Measurements from ENCODE around the gene DLG5. TPM values are rescaled to one million over a fixed set of nuclear protein-coding genes. Genes with fewer than 3 reads are reported as not detected.

DLG5 gene
- total and polyA plus RNA-seq, 2 donors (not counting 1 experiment from before 2014, with no cell fraction given) = 0.51 to 0.54 TPM

DNA sequence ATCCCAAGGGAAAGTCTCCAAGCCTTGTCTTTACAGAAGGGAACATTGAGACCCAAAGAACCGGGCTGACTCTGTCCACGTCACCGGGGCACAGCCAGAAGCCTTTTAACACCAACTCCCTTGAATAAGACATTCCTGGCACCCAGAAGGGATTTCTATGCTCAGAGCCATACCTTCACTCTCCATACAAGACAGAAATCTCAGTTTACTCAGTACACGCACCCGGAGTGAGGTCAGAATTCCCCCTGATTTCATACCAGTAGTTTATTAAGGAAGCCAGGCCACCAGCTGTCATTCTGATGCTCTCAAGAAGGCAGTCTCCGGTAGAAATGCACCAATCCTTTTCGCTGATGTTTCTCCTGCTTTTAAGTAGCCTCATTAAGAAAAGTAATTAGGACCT lies 154.7 kb downstream of the DLG5 start:
- H3K27ac ChIP-seq (ENCODE audit: low read length in 2 of 2) = no peak overlapping the region
- no peak overlapping the region for H2AFZ ChIP-seq (ENCODE audit: insufficient read depth, low read depth, low read length, poor library complexity, severe bottlenecking)
- no peak overlapping the region for H3K9ac ChIP-seq (ENCODE audit: low read length)
- H3K9me3 Mint-ChIP-seq (ENCODE audit: insufficient read depth) = peaks cover 6% of the 10 kb centered on the region
- H3K4me3 ChIP-seq (ENCODE audit: control extremely low read depth in 1 of 5, extremely low read depth in 1 of 5, insufficient read depth in 1 of 5, low read depth in 2 of 5, low read length in 4 of 5) = no peak overlapping the region
- H3K4me1 Mint-ChIP-seq = no peaks in the 10 kb centered on the region
- no peak for TF ChIP-seq EZH2 (IDR thresholded peaks at IDR 0.05; ENCODE audit: borderline replicate concordance, insufficient read depth, low read depth, low read length, poor library complexity, severe bottlenecking)
- TF ChIP-seq, protein P1, sequence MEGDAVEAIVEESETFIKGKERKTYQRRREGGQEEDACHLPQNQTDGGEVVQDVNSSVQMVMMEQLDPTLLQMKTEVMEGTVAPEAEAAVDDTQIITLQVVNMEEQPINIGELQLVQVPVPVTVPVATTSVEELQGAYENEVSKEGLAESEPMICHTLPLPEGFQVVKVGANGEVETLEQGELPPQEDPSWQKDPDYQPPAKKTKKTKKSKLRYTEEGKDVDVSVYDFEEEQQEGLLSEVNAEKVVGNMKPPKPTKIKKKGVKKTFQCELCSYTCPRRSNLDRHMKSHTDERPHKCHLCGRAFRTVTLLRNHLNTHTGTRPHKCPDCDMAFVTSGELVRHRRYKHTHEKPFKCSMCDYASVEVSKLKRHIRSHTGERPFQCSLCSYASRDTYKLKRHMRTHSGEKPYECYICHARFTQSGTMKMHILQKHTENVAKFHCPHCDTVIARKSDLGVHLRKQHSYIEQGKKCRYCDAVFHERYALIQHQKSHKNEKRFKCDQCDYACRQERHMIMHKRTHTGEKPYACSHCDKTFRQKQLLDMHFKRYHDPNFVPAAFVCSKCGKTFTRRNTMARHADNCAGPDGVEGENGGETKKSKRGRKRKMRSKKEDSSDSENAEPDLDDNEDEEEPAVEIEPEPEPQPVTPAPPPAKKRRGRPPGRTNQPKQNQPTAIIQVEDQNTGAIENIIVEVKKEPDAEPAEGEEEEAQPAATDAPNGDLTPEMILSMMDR (IDR thresholded peaks at IDR 0.05) = no peak
- WGBS (ENCODE audit: insufficient coverage) = 88% methylated on average over 7 of the region's 7 CpGs
- no peak overlapping the region for H3K27ac Mint-ChIP-seq
- H3K4me1 ChIP-seq (ENCODE audit: control insufficient read depth in 2 of 2, insufficient read depth in 2 of 2, low read length in 2 of 2) = no peaks in the 10 kb centered on the region
- intact Hi-C loops (cut with micrococcal nuclease) = no loop called here
- H4K20me1 ChIP-seq (ENCODE audit: control insufficient read depth, insufficient read depth, low read length, poor library complexity, severe bottlenecking) = no peaks in the 10 kb centered on the region
- H3K79me2 ChIP-seq (ENCODE audit: control insufficient read depth, insufficient read depth, low read length) = no peaks in the 10 kb centered on the region
- H3K4me2 ChIP-seq (replicated peaks; ENCODE audit: low read depth, low read length, poor library complexity, severe bottlenecking) = no peak overlapping the region
- no peak for DNase-seq
- peaks cover 5% of the 10 kb centered on the region for H3K27me3 Mint-ChIP-seq
- H3K36me3 ChIP-seq (replicated peaks in 1 of 2; ENCODE audit: control extremely low read depth in 1 of 2, control insufficient read depth in 1 of 2, extremely low read depth in 1 of 2, insufficient read depth in 2 of 2, low read length in 1 of 2) = no peaks in the 10 kb centered on the region
- CTCF ChIA-PET = interaction anchor here (0.6 kb wide), 1 partner anchor 52 kb away, joined by 4 read pairs; no protein-coding TSS in a partner anchor
- no peak for ATAC-seq (ENCODE audit: low read depth)
- H3K4me3 Mint-ChIP-seq = no peak overlapping the region
- POLR2A ChIA-PET = no interaction called here
- peaks cover 2 to 15% (median 6%) of the 10 kb centered on the region in 3 donors for H3K9me3 ChIP-seq (ENCODE audit: control extremely low read depth in 1 of 3, control insufficient read depth in 2 of 3, insufficient read depth in 1 of 3, low read length in 2 of 3)
- no peaks in the 10 kb centered on the region for H3K27me3 ChIP-seq (replicated peaks in 1 of 4; ENCODE audit: control extremely low read depth in 1 of 4, control insufficient read depth in 3 of 4, insufficient read depth in 4 of 4, low read length in 3 of 4)

DNA sequence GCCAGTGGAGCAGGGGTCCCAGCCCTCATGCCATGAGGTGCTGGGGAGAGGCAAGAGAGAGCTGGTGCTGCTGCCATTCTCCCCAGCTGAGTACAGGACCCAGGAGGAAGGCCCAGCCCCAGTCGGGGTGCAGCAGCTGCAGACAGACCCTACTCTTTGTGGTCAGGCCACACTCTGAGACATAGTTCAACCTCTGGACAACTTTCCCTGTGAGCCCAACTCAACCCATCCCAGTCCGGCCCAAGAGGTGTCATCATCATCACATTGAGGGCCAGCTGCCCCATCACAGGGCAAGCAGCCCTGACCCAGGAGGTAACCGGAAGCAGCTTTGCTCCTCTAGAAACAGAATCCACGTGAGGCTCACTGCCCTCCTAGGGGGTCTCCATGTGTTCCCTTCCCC lies 155.1 kb downstream of the DLG5 start:
- no peak for TF ChIP-seq EZH2 (IDR thresholded peaks at IDR 0.05; ENCODE audit: borderline replicate concordance, insufficient read depth, low read depth, low read length, poor library complexity, severe bottlenecking)
- TF ChIP-seq, protein P1 (IDR thresholded peaks at IDR 0.05) = no peak
- ATAC-seq (ENCODE audit: low read depth) = no peak
- H3K4me3 ChIP-seq (ENCODE audit: control extremely low read depth in 1 of 5, extremely low read depth in 1 of 5, insufficient read depth in 1 of 5, low read depth in 2 of 5, low read length in 4 of 5) = no peak overlapping the region
- no peaks in the 10 kb centered on the region for H3K79me2 ChIP-seq (ENCODE audit: control insufficient read depth, insufficient read depth, low read length)
- 88% methylated on average over 4 of the region's 4 CpGs for WGBS (ENCODE audit: insufficient coverage)
- Mint-ChIP-seq H3K27me3 (peaks cover 8% of the 10 kb centered on the region), H3K4me1 (no peaks in the 10 kb centered on the region), H3K9me3 (ENCODE audit: insufficient read depth) (peaks cover 5% of the 10 kb centered on the region), H3K4me3 (no peak overlapping the region), H3K27ac (no peak overlapping the region)
- H3K27me3 ChIP-seq (replicated peaks in 1 of 4; ENCODE audit: control extremely low read depth in 1 of 4, control insufficient read depth in 3 of 4, insufficient read depth in 4 of 4, low read length in 3 of 4) = no peaks in the 10 kb centered on the region
- H3K4me2 ChIP-seq (replicated peaks; ENCODE audit: low read depth, low read length, poor library complexity, severe bottlenecking) = no peak overlapping the region
- no peaks in the 10 kb centered on the region for H3K36me3 ChIP-seq (replicated peaks in 1 of 2; ENCODE audit: control extremely low read depth in 1 of 2, control insufficient read depth in 1 of 2, extremely low read depth in 1 of 2, insufficient read depth in 2 of 2, low read length in 1 of 2)
- no peak for DNase-seq
- H3K9ac ChIP-seq (ENCODE audit: low read length) = no peak overlapping the region
- POLR2A ChIA-PET = no interaction called here
- H3K9me3 ChIP-seq (ENCODE audit: control extremely low read depth in 1 of 3, control insufficient read depth in 2 of 3, insufficient read depth in 1 of 3, low read length in 2 of 3) = peaks cover 2 to 11% (median 3%) of the 10 kb centered on the region in 3 donors
- no peaks in the 10 kb centered on the region for H4K20me1 ChIP-seq (ENCODE audit: control insufficient read depth, insufficient read depth, low read length, poor library complexity, severe bottlenecking)
- CTCF ChIA-PET = interaction anchor here (0.6 kb wide), 1 partner anchor 51 kb away, joined by 4 read pairs; no protein-coding TSS in a partner anchor
- no peaks in the 10 kb centered on the region for H3K4me1 ChIP-seq (ENCODE audit: control insufficient read depth in 2 of 2, insufficient read depth in 2 of 2, low read length in 2 of 2)
- no peak overlapping the region for H3K27ac ChIP-seq (ENCODE audit: low read length in 2 of 2)
- intact Hi-C loops (cut with micrococcal nuclease) = no loop called here
- no peak overlapping the region for H2AFZ ChIP-seq (ENCODE audit: insufficient read depth, low read depth, low read length, poor library complexity, severe bottlenecking)
